COLO829 (cell line): ENCODE data around the gene SAP30L.

Experiments
- DNase-seq: peaks from one replicate; pipeline ENCODE4 v3.0.0; 2012; ENCODE audit warnings: low spot score

Gene SAP30L

DNA sequence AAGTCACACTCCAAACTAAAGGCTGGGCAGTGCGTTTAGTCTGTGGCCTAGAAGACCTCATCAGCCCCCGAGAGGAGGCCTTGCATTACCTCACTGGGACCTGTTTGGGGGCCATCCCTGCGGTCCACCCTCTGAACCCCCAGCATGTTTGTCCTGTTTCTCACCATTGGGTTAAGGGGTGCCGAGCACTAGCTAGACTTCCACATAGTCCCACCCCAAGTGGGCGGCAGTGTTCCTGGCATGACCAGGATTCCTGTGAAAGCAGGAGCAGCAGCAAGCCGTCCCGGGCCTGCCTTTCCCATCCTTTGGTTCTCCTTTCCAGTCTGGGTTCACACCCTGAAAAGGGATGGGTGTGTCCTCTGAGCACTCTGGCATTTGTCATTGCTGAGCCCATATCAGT, 26.6 kb upstream of the SAP30L start:
- no peak for DNase-seq

DNA sequence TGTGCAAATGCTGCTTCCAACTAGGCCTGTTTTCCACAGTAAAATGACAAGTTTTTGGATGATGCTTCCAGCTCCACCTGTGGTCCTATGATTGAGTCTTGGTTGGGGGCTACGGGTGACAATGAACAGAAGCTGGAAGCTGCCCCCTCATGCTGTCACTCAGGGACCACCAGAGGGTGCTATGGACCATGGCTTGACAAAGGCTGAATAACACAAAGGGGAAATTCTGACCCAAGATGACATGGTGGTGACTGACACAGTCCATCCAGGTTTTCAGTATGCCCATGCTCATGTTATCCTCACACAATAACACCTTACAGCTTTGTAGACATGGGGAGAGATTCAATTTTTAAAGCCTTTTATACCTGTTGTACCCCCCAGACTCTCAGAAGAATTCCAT, 23.9 kb upstream of the SAP30L start:
- no peak for DNase-seq

DNA sequence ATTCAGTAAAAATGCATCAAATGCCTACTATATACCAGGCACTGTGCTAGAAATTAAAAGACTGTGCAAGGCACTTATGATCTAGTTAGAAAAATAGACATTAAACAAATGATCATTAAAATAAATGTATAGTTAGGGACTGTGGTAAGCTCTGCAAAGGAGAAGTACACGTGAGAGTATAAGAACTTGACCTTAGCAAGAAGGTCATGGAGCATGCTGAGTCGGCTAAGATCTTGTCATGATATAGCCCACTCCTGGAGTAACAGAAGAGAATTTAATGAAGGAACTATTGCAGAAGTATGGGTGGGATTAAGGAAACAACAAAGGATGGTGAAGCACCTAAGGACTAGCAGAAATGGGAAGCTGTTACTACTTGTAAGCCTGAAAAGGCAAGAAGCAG, 23.5 kb upstream of the SAP30L start:
- DNase-seq, result no peak

DNA sequence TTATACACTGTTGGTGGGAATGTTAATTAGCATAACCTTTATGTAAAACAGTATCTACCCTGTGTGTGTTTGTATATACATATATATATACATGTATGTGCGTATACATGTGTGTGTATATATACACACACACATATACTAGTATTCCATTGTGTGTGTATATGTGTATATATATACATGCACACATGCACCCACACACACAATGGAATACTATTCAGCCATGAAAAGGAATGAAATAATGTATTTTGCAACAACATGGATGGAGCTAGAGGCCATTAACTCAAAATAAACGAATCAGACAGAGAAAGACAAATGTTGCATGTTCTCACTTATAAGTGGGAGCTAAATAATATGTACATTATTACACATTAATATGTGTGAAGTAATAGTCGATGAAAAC, 17.6 kb upstream of the SAP30L start:
- DNase-seq, result no peak

DNA sequence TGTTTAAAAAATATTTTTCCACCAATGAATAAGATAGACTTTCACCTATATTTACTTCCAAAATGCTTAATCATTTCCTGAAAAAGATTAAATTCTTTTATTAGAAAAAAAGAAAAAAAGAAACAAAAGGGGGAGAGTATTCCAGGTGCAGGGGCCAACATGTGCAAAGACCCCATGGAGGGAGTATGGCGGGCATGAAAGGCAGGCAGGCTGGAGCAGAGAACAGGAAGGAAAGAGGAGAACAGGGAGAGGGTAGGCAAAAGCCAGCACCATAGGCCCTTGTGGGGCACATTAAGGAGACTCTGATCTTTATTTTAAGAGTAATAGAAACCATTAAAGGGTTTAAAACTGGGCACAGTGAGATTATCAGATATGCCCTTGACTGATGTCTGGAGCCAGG, 16.5 kb upstream of the SAP30L start:
- DNase-seq, result no peak

DNA sequence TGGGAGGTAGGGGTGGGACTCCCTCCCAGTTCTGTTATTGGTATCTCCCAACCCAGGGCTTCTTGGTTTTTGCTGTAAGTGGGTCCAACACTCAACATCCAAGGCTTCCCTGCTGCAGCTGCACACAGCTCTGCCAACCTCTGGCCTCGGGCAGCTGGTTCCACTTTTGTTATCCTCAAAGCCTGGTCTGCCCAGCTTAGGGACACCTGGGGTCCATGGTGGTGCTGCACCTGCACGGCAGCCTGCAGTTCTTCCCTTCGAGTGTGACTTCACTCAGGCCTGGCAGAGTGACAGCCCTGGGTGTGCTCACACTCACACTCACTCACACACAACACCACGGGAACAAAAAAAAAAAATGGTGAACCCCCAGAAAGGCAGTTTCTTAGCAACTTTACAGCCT, 15.3 kb upstream of the SAP30L start:
- no peak for DNase-seq

DNA sequence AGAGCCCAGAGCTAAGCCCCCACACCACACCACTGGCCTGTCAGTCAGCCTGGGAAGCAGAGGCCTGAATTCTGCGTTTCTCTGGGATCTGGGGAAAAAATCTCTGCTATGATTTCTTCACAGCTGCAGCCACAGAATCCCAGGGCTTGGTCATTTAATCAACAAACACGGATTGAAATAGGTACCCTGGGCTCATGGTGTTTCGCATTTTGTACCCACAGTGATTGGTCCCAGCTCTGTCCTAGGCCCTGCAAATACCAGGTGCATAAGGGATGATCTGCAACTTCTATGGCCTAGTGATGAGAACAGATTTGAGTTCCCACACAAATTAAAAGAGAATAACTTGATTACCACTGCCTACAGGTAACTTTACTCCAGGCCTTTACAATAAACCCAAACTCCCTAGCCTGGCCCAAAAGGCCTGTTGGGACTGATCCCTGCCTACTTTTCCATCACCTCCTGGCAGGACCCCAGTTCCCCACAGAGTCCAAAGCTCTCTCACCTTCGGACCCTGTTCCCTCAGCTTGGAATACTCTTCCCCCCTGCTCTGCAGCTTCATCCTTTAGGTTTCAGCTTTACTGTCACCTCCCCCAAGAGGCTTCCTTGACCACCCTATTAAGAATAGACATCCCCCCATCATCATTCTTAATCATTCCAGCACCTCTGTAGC, 14.7 kb upstream of the SAP30L start:
- DNase-seq, result no peak

DNA sequence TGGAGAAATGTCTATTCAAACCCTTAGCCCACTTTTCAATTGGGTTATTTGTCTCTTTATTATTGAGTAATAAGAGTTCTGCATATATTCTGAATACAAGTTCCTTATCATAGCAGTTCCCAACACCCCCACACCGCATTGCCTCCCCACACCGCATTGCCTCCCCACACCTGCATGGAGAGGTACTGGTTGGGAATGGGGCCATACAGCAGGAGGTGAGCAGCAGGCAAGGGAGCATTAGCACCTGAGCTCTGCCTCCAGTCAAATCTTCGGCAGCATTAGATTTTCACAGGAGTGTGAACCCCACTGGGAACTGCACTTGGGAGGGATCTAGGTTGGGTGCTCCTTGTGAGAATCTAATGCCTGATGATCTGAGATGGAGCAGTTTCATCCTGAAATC, 10.6 kb upstream of the SAP30L start:
- DNase-seq, result no peak

DNA sequence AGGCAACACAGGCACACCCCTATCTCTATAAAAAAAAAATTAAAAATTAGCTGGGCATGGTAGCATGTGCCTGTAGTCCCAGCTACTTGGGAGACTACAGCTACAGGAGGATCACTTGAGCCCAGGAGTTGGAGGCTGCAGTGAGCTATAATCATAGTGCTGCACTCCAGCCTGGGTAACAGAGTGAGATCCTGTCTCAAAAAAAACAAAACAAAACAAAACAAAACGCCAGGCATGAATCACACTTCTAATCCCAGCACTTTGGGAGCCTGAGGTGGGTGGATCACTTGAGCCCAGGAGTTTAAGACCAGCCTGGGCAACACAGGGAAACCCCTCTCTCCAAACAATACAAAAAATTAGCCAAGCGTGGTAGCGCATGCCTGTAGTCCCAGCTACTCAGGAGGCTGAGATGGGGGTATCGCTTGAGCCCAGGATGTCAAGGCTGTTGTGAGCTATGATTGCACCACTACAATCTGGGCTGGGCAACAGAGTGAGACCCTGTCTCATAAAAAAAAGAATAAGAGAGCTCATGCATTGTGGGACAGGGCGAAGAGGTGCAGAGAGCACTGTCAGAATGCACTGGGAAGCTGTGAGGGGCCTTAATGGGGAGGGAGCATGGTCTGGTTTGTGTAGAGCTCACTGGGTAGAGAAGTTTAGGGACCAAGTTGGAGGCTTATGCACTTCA, 8.4 kb upstream of the SAP30L start:
- no peak for DNase-seq

DNA sequence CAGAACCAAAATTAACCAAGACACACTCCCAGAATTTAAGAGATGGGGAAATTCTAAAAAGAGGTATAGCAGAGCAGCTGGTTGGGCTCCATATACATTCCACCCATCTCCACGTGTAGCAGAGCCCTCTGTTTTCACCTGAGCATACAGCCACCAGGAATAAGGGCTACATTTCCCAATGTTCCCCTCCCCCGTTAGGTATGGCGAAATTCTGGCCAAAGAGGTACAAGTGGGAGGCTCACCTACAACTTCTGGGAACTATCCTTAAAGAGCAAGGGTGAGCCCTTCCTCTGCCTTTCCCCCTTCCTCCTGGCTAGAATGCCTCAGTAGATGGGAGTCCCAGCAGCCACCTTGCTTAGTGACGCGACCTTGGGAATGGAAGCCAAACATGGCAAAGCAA, 5.3 kb upstream of the SAP30L start:
- DNase-seq, result no peak

DNA sequence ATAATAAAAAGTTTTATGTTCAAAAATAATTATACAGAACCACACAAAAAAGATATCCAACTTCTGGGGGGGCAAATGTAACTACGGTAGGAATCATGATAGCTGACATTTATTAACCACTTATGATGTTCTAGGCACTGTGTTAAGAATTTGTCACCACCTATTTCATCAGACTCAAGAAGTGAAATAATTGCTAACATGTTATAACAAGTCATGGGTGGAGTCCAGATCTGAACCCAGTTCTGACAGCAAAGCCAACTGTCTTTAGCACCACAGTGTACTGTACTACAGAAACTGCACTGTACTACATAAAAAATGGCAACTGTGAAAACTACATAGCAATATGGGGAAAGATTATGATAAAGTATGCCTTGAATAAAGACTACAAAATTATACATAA, 3.0 kb upstream of the SAP30L start:
- DNase-seq, result no peak

DNA sequence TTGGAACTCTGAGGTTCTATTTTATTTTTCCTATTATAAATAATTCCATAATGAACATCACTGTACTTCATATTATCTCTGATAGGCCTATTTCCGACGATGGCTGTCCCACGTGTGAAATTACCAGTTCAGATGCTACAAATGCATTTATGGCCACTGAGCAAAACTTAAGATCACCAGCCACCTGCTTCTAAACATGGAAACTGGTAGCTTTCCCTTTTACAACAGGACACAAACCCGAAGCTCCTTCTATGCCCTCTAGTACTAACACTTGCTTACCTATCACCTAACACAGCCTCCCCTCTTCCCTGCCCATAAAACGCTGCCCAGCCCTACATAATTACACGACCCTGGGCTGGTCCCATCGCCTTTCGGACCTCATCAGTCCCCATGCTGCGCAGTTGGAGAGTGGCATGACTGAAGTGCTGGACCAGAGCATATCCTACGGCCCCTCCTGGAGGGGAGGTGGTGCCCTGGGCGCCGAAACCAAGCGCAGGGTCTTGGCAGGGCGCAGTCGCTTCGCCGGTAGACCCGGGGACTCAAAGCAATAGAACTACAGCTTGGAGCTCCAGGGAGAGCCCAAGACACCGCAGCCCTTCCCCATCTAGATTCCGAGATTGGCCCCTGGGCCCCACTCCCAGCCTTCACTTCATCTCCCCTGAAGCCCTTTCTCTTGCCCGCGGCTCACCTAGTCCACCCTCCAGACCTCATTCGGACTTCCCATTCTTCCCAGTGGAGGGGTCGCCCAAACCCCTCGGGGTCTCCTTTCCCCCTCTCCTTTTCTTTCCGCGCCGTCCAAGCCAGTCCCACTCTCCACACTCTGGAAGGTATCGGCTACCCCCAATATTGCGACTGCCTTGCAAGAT, 1.0 kb upstream of the SAP30L start:
- DNase-seq, result no peak

DNA sequence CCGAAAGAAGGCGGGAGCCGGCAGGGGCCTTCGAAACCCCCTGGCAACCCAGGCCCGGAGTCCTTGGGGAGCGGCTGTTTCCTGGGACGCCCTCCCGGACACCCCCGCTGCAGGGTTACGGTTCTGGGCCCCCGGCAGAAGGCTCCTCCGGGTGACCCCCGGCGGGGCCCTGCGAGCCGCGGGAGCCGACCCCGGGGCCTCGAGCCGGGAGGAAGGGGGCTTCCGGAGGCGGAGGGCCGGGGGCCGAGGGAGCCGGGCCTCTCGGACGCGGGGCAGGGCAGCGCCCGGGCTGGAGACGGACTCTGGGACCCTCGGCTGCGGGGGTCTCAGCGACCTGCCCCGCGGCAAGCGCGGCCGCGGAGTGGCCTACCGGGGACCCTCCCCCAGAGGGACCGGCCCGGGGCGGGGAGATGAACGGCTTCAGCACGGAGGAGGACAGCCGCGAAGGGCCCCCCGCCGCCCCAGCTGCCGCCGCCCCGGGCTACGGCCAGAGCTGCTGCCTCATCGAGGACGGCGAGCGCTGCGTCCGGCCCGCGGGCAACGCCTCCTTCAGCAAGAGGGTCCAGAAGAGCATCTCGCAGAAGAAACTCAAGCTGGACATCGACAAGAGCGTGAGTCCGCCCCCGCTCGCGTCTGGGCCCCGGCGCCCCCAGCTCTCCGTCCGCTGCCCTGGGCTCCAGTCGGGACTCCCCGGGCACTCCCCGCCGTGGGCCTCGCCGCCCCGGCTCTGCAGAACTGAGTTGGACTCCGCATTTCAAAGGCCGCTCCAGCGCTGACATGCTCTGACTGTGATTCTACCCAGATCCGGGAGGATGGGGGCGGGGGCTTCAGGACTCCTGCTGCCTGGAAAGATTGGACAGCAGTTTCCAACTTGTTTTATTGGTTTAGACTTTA, 645 bp downstream of the SAP30L start:
- DNase-seq, result no peak

DNA sequence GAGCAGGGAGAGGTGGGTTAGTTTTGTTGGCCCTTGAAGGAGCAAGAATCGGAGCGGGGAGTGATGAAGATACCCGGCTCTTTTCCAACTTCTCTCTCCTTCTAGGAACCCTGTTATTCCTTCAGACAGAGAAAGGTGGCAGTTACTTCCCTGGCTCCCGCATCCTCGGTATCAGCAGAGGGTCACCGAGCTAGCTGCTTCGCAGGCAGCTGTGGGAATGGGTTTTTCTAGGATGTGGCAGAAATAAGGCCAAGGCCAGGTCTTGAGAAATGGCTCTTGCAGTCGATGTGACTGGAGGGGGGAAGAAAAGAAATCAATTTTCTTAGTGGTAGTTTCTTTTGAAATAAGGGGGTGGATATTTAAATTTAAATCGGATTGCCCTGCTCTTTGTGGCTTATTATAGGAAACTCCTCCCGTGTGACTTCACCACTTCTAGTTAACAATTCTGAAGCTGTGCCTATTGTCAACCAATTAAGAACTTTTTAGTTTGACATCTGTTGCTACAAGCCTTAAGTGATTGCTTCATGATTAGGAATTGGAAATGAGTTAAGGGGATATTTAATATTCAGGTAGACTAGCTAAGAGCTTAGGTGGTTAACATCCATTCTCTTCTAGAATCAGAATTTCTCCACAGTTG, 1.4 kb downstream of the SAP30L start:
- DNase-seq, result no peak

DNA sequence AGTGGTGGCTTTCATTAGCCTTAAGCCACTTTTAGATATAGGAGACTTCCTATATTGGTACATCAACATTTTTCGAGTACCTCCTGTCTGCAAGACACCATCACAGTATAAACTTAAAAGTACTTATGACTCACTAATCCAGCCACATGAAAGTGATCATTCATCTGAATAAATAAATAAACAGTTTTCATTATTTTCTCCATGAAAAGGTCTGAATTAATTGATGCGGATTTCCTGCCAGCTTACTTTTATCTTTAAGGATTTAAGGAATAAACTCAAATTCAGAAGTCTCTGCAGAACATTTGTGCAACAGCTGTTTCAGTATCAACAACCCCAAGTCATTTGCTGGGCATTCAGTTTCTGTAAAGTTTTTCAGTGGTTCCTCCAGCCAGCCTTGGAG, 4.0 kb downstream of the SAP30L start:
- no peak for DNase-seq

DNA sequence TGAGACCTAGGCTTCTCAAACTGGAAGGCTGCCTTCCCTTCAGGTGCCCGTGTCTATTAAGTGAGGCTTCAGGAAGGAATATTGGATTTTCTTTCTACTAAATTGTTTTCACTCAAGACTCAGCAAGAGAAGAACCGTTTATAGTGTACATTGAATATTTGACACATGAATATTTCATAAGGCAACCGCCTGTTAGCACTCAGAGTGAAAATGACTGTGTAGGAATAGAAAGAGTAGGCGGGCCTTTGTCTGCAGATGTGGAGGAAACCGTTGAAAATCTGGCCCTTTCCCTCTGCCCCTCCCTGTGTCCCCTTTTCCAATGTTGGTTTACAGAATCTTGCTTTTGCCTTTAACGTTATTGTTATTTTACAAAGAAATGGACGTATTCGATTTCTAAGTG, 6.2 kb downstream of the SAP30L start:
- DNase-seq, result no peak

DNA sequence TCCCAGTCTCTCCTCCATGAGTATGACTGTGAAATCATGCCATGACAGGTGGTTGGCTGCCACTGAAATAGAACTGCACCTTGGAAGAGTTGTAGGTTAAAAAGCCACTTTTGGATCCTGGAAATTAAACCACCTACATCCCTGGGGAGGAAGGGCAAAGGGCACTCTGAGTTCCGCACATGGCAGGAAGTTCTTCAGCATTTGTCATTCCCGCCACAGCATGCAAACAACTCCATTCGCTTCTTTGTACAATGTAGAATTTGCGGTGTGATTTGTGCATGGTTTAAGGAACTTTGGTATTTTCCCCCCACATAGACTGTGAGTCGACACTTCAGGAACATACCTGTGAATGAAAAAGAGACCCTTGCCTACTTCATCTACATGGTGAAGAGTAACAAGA, 9.8 kb downstream of the SAP30L start:
- no peak for DNase-seq

DNA sequence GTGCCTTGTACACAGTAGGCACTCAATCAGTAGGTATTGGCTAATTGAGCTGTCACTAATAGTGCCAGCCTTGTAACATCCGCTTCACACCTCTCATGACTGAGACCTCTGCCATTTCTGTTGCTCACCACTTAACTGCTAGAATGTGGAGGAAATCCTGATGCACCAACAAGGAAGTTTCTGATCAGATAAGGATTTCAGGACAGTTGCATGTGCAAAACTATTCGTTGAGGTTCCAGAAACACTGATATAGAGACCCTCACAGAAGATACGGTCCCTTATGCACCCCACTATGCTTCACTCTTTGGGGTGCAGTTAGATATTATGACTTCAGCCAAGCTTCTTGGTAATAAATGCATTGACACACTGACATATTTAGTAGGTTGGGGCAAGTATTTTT, 10.7 kb downstream of the SAP30L start:
- no peak for DNase-seq

DNA sequence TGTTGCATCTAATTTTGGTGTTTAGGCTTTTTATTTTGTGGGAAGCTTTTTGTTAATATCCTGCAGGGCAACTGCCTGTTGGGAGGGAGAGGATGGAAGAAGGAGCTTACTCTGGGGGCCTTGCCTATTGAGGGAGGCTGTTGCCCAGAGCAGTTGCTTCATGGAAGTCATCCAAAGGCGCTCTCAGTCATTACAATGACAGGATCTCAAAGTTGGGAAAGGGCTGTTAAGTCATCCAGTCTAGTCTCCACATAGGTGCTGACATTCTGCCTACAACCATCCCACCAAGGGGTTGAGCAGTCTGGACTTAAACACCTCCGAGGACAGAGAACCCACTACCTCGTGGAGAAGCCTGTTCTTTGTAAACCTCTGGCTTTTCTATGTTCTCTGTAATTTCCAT, 13.2 kb downstream of the SAP30L start:
- no peak for DNase-seq

DNA sequence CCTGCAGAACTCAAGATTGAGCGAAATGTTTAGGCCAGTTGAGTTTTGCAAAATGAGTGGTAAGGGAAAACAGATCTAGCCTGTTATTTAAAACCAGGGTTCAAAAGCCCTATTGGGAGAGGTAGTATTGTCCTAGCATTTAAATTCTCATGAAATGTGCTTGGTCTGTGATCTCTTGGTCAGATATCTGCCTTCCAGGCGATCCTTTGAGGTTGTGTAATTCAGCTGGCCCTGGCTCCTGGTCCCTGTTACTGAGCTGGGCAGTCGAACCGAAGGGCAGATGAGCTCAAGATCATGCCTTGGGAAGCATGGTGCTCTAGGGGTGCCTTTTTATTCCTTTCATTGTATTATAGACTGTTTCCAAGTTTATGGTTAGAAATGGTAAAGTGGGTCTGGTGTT, 14.4 kb downstream of the SAP30L start:
- DNase-seq, result no peak

DNA sequence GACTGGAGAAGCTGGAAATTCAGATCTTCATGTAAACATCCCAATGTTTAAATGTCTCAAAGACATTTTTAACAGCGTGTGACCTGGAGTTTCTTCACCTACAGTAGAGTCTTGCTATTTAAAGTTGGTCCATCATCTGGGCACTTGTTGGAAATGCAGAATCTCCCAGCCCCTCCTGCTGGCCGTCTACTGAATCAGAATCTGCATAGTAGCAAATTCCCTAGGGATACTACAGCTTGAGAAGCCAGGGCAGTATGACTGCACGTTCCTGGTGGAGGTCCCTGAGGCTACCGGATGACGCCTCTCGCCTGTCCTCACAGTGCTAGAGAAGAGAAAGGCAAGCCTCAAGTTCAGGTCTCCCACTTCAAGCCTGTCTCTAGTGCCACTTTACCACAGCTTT, 15.7 kb downstream of the SAP30L start:
- no peak for DNase-seq

DNA sequence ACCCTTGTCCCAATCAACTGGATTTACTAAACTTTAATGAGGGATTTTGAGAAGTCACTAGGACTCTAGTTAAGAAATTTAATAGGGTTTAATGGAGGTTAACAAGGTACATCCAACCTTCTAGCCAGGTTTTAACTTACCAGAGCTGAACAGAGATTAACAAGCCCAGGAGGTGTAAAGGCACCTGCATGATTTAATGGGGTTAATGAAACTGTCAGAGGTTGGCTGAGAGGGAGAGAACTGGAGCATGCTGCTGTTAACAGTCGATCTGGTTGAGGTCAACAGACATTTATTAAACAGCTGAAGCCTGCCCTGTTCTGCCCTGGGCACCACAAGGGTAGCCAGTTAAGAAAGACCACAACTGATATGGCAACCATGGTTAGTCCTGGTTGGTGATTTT, 18.6 kb downstream of the SAP30L start:
- no peak for DNase-seq
